Stimulated activated CD8-positive, alpha-beta memory T cell treated with anti-CD3 and anti-CD28 coated beads, Interleukin-15, amount 100 ng/mL, for 48 hours (primary cell): Measurements from ENCODE around the gene MTMR2.

ENCODE experiments used
- DNase-seq, 2 donors: peaks; one replicate each; pipeline ENCODE4 v3.0.0-alpha.2; 2020; ENCODE audit warnings: low read depth in 2 of 2

The MTMR2 gene

DNA sequence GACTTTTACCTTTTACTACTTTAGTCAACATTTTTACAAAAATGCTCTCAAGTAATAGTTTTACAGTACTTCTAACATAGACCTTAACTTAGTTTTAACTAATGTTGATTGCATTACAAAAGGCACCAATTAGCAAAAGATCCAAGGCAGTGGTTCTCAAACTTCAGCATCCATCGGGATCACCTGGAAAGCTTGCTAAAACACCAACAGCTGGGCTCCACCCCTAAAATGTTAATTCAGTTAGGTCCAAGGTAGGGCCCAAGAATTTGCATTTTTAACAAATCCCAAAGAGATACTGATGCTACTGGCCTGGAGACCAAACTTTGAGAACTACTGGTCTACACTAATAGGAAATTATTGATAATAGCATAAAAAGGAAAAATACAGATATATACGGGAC, 5.9 kb downstream of the MTMR2 start:
- no peak for DNase-seq

DNA sequence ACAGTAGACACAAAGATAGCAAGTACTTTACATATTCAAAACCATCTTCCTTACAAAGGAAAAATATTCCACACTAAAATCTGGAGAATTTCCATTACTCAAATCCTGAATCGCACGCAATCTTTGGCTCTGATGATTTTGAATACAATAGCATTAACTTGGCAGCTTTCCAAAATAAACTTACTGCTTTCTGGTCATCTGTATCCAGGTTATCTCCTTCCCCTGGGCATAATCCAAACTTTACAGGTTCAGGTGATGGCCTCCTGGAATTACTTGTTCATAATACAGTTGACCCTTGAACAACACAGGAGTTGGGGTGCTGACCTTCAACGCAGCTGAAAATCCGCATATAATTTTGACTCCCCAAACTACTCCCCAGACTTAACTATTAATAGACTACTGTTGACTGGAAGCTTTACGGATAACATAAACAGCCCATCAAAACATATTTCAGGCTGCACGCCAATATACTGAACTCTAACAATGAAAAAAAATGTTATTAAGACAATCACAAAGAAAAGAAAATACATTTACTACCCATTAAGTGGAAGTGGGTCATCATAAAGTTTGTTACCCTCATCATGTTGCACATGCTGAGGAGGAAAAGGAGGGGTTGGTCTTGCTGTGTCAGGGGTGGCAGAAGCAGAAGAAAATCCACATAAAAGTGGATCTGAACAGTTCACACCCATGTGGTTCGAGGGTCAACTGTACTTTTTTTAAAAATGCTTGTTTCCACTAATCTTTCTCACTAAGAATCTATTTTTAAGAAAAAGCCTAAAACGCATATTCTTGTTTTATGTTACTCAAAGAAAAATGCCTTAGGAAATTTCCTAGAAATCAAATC, 6.5 kb downstream of the MTMR2 start:
- no peak for DNase-seq

- no peak for DNase-seq
Measured at GRCh38 chr11:95916049-95916448, 7.9 kb downstream of the MTMR2 start.

DNA sequence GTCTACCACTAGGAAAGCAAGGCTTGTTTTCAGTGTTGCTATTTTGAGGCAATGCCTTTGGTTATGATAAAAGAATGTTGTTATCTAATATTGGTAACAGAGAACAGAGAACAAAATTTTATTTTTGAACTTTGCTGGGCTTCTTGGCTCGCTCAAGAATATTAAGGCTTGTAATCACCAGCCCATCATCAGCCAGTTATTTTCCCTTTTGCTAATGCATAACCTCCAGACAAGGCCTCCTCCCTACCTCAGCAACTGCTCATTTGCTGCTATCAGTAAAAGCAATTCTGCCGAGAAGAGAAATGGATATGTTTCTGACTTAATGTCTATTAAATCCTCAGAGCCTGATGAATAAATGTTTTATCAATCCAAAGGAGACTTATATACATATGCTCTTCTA, 8.9 kb downstream of the MTMR2 start:
- no peak for DNase-seq

- no peak for DNase-seq
Measured at GRCh38 chr11:95913830-95914615, 9.9 kb downstream of the MTMR2 start.

DNA sequence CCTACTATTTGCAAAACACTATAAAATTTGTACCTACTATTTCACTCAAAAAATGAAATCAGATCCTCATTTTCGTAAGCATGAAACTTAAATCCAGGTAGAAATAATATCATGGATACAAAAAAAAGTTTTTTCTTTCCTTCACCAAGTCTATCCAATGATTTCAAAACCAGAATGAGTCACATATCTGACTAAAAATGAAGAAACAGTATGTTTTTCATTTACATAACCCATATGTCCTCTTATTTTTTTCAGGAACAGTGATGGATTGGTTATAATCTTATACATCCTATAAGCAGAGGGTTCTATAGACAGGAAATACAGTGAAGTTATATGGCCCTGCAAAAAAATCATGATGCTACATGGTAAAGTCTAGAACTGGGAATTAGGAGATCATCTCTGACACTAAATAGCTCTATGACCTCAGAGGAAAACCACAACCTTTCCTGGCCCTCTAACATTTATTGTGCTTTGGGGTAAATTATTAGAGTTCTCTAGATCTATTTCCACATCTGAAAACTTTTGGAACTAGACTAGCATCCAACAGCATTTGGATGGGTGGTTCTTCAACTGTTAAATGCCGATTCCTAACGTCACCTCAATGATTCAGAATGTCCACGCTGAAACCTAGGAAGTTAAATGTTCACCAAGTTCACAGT, 10.9 kb downstream of the MTMR2 start:
- no peak for DNase-seq

DNA sequence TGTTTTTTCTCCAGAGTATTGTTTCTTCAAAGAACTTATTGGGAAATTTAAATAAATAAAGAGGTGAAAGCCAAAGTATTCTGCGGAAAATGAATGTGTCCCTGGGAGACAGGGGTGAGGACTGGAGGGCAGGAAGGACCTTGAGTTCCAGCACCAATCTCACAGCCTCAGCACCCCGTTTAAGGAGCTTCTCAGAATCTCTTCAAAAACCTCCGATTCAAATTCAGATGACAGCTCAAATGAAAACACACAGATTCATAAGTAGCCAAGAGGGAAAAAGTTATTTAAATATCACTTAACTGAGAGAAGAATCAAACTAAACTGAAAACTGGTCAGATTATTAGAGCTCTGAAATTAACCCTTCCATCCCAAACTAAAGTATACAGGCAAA, 12.5 kb downstream of the MTMR2 start:
- DNase-seq = no peak

DNA sequence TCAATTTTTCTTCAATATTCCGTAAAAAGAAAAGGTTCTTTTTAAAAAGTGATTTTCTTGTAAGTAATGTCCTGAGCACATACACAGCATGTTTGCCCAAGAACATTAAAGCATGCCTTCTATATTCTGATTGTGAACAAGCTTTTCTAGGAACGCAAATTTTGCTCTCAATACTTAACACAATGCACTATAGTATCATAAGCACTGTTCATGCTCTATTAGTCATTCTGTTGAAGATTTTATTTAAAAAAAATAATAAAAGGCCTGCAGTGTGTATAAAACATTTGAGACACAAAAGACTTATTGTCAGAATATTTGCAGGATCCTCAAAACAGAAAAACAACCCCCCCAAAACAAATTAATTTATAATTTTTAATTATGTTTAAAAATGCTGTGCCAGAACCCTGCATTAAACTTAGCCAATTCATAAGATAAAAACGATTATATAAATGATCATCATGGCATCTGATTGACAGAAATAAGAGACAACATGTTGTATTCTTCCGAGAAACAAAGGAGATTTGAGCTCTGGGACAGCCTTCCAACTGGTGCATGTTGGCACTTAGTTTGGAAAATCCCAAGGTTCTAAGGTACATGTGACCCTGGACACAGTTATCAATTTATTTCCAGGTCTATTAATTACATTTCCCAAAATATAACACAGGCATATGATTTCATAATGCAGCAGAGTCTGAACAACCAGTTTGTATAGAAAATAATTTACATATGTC, 13.1 kb downstream of the MTMR2 start:
- no peak for DNase-seq

- DNase-seq = no peak
Measured at GRCh38 chr11:95908826-95909225, 15.1 kb downstream of the MTMR2 start.

DNA sequence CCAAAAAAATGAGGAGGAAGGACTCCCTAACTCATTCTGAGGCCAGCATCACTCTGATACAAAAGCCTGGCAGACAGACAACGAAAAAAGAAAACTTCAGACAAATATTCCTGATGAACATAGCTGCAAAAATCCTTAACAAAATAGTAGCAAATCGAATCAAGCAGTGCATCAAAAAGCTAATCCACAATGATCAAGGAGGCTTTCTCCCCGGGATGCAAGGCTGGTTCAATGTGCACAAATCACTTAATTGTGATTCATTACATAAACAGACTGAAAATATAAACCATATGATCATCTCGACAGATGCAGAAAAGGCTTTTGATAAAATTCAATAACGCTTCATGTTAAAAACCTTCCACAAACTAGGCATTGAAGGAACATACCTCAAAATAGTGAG, 16.4 kb downstream of the MTMR2 start:
- no peak for DNase-seq

GRCh38 chr11:95904009-95904650, 19.8 kb downstream of the MTMR2 start:
- DNase-seq = no peak

- DNase-seq = no peak
Measured at GRCh38 chr11:95898782-95899181, 25.1 kb downstream of the MTMR2 start.

GRCh38 chr11:95897731-95898130, 26.2 kb downstream of the MTMR2 start:
- DNase-seq = no peak

GRCh38 chr11:95895815-95896214, 28.1 kb downstream of the MTMR2 start:
- no peak for DNase-seq

GRCh38 chr11:95892892-95893570, 30.9 kb downstream of the MTMR2 start:
- no peak for DNase-seq

GRCh38 chr11:95892492-95892891, 31.4 kb downstream of the MTMR2 start:
- no peak for DNase-seq

DNA sequence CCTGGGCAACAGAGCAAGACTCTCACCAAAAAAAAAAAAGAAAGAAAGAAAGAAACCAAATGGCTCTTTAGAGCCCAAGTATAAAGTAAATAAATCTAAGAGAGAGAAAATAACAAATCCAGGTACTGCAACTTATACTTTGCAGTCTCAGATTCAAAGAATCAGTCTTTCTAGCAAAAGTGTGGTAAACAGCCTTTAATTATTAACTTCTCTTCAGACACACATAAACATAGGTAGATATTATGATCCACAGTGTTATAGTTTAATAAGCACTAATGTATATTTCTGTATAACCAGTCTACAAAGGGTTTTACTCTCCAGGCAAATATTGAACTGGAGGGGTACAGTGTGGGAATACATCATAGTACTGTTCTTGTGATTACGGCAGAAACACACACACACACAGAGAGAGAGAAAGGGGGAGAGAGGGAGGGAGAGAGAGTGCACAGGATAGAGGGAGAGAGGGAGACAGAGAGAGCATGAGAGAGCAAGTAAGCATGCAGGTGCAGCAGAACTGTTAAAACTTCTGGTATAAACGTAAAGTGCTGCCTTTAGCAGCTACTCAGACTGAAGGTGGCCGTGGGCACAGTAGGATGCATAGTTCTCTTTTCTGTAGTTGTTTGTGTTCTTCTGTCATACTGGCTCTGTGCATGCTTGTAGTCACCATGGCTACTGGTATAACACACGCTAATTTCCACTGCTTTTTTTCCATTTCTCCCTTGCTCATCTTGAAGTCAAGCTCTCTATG, 32.3 kb downstream of the MTMR2 start:
- DNase-seq = no peak

GRCh38 chr11:95888852-95889251, 35.1 kb downstream of the MTMR2 start:
- no peak for DNase-seq

- no peak for DNase-seq
Measured at GRCh38 chr11:95888439-95888838, 35.5 kb downstream of the MTMR2 start.

DNA sequence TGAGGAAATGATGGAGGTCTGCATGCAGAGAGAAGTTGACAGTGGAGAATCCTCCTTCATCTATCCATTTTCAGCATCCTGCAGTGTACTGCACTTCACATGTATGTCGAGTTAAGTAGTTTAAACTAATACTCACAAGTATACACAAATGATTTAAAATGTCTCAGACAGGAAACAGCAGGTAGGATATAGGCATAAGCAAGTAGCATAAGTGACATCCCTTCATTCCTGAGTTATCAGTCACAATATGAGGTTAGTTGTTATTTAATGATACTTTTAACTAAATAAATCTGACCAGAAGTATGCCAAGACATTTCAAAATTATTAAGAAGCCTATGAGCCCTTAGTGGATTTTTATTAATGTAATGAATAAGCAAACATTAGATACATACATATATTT, 37.4 kb downstream of the MTMR2 start:
- no peak for DNase-seq
